GM12865 (cell line): Measurements from ENCODE around the gene TUBAL3.
"Not testable (repeated sequence)": the region's sequence is repeated elsewhere in the genome, so short reads cannot be mapped to it uniquely, and the experiment has no call there.

Source experiments
- DNase-seq: peaks from one replicate; pipeline ENCODE4 v3.0.0; 2010; ENCODE audit warnings: low read depth
- H3K4me3 ChIP-seq: 2 replicates; pipeline ENCODE4 v1.5.1; 2011; ENCODE audit warnings: mild to moderate bottlenecking, low read depth, low read length, control low read depth
- TF ChIP-seq, protein P1 (sequence below): IDR thresholded peaks from 2 replicates; pipeline ENCODE4 v1.5.1; 2011; ENCODE audit warnings: low read length, control low read depth, low read depth, inconsistent platforms; ENCODE audit not compliant: insufficient read depth; ENCODE audit errors: missing control alignments

TUBAL3 gene

GRCh38 chr10:5387169-5387568 lies 17.5 kb downstream of the TUBAL3 start:
- no peak overlapping the region for H3K4me3 ChIP-seq
- no peak for DNase-seq
- TF ChIP-seq, protein P1, sequence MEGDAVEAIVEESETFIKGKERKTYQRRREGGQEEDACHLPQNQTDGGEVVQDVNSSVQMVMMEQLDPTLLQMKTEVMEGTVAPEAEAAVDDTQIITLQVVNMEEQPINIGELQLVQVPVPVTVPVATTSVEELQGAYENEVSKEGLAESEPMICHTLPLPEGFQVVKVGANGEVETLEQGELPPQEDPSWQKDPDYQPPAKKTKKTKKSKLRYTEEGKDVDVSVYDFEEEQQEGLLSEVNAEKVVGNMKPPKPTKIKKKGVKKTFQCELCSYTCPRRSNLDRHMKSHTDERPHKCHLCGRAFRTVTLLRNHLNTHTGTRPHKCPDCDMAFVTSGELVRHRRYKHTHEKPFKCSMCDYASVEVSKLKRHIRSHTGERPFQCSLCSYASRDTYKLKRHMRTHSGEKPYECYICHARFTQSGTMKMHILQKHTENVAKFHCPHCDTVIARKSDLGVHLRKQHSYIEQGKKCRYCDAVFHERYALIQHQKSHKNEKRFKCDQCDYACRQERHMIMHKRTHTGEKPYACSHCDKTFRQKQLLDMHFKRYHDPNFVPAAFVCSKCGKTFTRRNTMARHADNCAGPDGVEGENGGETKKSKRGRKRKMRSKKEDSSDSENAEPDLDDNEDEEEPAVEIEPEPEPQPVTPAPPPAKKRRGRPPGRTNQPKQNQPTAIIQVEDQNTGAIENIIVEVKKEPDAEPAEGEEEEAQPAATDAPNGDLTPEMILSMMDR, result no peak

DNA sequence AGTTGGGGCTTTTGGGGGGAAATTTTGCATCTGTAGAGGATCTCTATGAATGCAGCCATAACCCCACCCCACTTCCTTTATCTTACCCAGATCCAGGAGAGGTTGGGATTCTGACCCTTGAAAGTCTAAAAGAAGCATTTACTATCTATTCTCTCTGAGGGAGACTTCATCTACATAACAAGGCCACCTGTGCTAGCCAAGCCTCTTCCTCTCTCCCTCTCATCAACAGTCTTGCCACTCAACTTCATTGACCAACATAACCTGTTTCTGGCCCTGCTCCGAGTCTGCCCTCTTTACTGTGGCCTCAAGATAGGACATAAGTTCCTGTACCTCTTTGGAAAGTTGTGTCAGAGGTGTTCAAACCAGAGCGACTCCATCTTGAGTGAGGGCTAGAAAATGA lies 19.4 kb downstream of the TUBAL3 start:
- no peak for DNase-seq
- H3K4me3 ChIP-seq, result no peak overlapping the region
- TF ChIP-seq, protein P1, result no peak

- TF ChIP-seq, protein P1, result no peak
- DNase-seq, result no peak
- H3K4me3 ChIP-seq, result no peak overlapping the region
Observed at GRCh38 chr10:5381187-5381586, 23.4 kb downstream of the TUBAL3 start.

- H3K4me3 ChIP-seq, DNase-seq: not testable (repeated sequence)
Observed at GRCh38 chr10:5380395-5380794, 24.2 kb downstream of the TUBAL3 start.

DNA sequence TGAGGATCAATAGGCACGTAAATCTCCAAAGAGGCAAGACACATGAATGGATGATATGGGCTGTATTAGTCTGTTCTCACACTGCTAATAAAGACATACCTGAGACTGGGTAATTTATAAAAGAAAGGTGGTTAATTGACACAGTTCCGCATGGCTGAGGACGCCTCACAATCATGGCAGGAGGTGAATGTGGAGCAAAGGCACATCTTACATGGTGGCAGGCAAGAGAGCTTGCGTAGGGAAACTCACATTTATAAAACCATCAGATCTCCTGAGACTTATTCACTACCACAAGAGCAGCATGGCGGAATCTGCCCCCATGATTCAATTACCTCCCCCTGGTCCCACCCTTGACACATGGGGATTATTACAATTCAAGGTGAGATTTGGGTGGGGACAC lies 25.4 kb downstream of the TUBAL3 start:
- not testable (repeated sequence) for DNase-seq, H3K4me3 ChIP-seq

- TF ChIP-seq, protein P1, result no peak
- DNase-seq, result no peak
- H3K4me3 ChIP-seq, result no peak overlapping the region
Observed at GRCh38 chr10:5376450-5376849, 28.2 kb downstream of the TUBAL3 start.

- TF ChIP-seq, protein P1, result no peak
- no peak overlapping the region for H3K4me3 ChIP-seq
- no peak for DNase-seq
Observed at GRCh38 chr10:5373891-5374611, 30.6 kb downstream of the TUBAL3 start.

- no peak overlapping the region for H3K4me3 ChIP-seq
- TF ChIP-seq, protein P1, result no peak
- DNase-seq, result no peak
Observed at GRCh38 chr10:5373307-5373706, 31.3 kb downstream of the TUBAL3 start.
